ENCODE results near the gene FMNL2.

GRCh38 chr2:152496371-152496770 lies 161.4 kb downstream of the FMNL2 start:
- no peak for TF ChIP-seq CTCF (IDR thresholded peaks at IDR 0.05)
- no peak for TF ChIP-seq POLR2A (IDR thresholded peaks at IDR 0.05)

Measured in thyroid gland (tissue), 4 donors.